MM.1S (cell line): ENCODE data around the gene FOXN1.

Experiments used
- DNase-seq: peaks from one replicate; pipeline ENCODE4 v3.0.0-alpha.2; 2015
- H2AFZ ChIP-seq: fragments of 300-600 bp; sonication (generic); 2 replicates; pipeline ENCODE4 v1.6.0; 2016; ENCODE audit warnings: antibody characterized with exemption, low read length
- H3F3A ChIP-seq: fragments of 300-600 bp; sonication (generic); 2 replicates; pipeline ENCODE4 v1.6.1; 2016; ENCODE audit warnings: mild to moderate bottlenecking, antibody characterized with exemption, low read length, moderate library complexity, mixed read lengths; ENCODE audit not compliant: insufficient read depth
- H3K27ac ChIP-seq: fragments of 300-600 bp; sonication (generic); 2 replicates; pipeline ENCODE4 v1.5.1; 2016; ENCODE audit warnings: mild to moderate bottlenecking, low read length
- H3K27me3 ChIP-seq: fragments of 300-600 bp; sonication (generic); replicated peaks from 2 replicates; pipeline ENCODE4 v1.6.0; 2016; ENCODE audit warnings: low read length; ENCODE audit not compliant: insufficient read depth
- H3K36me3 ChIP-seq: fragments of 300-600 bp; sonication (generic); replicated peaks from 2 replicates; pipeline ENCODE4 v1.6.1; 2016; ENCODE audit warnings: mild to moderate bottlenecking, low read length, mixed read lengths; ENCODE audit not compliant: insufficient read depth
- H3K4me1 ChIP-seq: fragments of 300-600 bp; sonication (generic); 2 replicates; pipeline ENCODE4 v1.6.1; 2016; ENCODE audit warnings: low read length, mixed read lengths
- H3K4me2 ChIP-seq: fragments of 300-600 bp; sonication (generic); 2 replicates; pipeline ENCODE4 v1.6.0; 2016; ENCODE audit warnings: low read depth, low read length
- H3K4me3 ChIP-seq: fragments of 300-600 bp; sonication (generic); 2 replicates; pipeline ENCODE4 v1.5.1; 2016; ENCODE audit warnings: low read length, mixed read lengths
- H3K79me2 ChIP-seq: fragments of 300-600 bp; sonication (generic); 2 replicates; pipeline ENCODE4 v1.6.1; 2016; ENCODE audit warnings: mixed run types, low read length, mixed read lengths
- H3K9ac ChIP-seq: fragments of 300-600 bp; sonication (generic); 2 replicates; pipeline ENCODE4 v1.6.1; 2016; ENCODE audit warnings: low read length, mixed read lengths
- H3K9me2 ChIP-seq: fragments of 300-600 bp; sonication (generic); replicated peaks from 2 replicates; pipeline ENCODE4 v1.6.1; 2016; ENCODE audit warnings: mild to moderate bottlenecking, low read length, mixed read lengths; ENCODE audit not compliant: insufficient read depth
- H3K9me3 ChIP-seq: fragments of 300-600 bp; sonication (generic); replicated peaks from 2 replicates; pipeline ENCODE4 v1.6.1; 2016; ENCODE audit warnings: mild to moderate bottlenecking, low read length, mixed read lengths; ENCODE audit not compliant: insufficient read depth
- H4K20me1 ChIP-seq: fragments of 300-600 bp; sonication (generic); 2 replicates; pipeline ENCODE4 v1.6.1; 2016; ENCODE audit warnings: mild to moderate bottlenecking, low read length, moderate library complexity, mixed read lengths; ENCODE audit not compliant: insufficient read depth
- EZH2 ChIP-seq: fragments of 300-600 bp; sonication (generic); optimal IDR thresholded peaks from 2 replicates; pipeline ENCODE3; 2017; ENCODE audit warnings: low read depth, mild to moderate bottlenecking, antibody characterized with exemption, low read length, mixed read lengths
- EZH2phosphoT487 ChIP-seq: fragments of 300-600 bp; sonication (generic); IDR thresholded peaks from 2 replicates; pipeline ENCODE4 v1.6.1; 2018; ENCODE audit warnings: antibody characterized with exemption, low read length
- TF ChIP-seq, protein P1 (sequence below): fragments of 300-600 bp; sonication (generic); IDR thresholded peaks from 2 replicates; pipeline ENCODE4 v1.5.1; 2016; ENCODE audit warnings: antibody characterized with exemption, low read length, mixed read lengths

FOXN1 gene

DNA sequence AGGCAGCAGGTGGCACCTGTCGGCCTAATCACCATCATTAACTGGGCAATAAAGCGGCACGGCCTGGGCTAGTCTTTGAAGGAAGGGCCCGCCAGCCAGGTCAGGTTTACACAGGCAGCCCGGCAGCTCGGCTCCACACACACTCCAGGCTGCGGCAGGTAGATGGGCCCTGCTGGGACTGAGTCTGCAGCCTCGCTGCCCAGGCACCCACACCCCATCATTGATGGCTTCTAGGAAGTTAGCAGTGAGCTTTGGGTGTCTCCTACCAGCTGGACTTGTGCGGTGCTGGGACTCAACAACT, 6.8 kb upstream of the FOXN1 start:
- Histone ChIP-seq H4K20me1 (no peaks in the 10 kb centered on the region), H3K36me3 (no peaks in the 10 kb centered on the region), H3K4me1 (no peaks in the 10 kb centered on the region), H3K9me3 (no peaks in the 10 kb centered on the region), H3K79me2 (no peaks in the 10 kb centered on the region), H2AFZ (no peak overlapping the region), H3K27ac (no peak overlapping the region), H3F3A (no peaks in the 10 kb centered on the region), H3K4me3 (no peak overlapping the region), H3K27me3 (peaks cover 88% of the 10 kb centered on the region), H3K4me2 (no peak overlapping the region), H3K9me2 (no peaks in the 10 kb centered on the region), H3K9ac (no peak overlapping the region)
- TF ChIP-seq, protein P1, sequence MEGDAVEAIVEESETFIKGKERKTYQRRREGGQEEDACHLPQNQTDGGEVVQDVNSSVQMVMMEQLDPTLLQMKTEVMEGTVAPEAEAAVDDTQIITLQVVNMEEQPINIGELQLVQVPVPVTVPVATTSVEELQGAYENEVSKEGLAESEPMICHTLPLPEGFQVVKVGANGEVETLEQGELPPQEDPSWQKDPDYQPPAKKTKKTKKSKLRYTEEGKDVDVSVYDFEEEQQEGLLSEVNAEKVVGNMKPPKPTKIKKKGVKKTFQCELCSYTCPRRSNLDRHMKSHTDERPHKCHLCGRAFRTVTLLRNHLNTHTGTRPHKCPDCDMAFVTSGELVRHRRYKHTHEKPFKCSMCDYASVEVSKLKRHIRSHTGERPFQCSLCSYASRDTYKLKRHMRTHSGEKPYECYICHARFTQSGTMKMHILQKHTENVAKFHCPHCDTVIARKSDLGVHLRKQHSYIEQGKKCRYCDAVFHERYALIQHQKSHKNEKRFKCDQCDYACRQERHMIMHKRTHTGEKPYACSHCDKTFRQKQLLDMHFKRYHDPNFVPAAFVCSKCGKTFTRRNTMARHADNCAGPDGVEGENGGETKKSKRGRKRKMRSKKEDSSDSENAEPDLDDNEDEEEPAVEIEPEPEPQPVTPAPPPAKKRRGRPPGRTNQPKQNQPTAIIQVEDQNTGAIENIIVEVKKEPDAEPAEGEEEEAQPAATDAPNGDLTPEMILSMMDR, result no peak
- TF ChIP-seq EZH2, result no peak
- no peak for TF ChIP-seq EZH2phosphoT487
- no peak for DNase-seq

DNA sequence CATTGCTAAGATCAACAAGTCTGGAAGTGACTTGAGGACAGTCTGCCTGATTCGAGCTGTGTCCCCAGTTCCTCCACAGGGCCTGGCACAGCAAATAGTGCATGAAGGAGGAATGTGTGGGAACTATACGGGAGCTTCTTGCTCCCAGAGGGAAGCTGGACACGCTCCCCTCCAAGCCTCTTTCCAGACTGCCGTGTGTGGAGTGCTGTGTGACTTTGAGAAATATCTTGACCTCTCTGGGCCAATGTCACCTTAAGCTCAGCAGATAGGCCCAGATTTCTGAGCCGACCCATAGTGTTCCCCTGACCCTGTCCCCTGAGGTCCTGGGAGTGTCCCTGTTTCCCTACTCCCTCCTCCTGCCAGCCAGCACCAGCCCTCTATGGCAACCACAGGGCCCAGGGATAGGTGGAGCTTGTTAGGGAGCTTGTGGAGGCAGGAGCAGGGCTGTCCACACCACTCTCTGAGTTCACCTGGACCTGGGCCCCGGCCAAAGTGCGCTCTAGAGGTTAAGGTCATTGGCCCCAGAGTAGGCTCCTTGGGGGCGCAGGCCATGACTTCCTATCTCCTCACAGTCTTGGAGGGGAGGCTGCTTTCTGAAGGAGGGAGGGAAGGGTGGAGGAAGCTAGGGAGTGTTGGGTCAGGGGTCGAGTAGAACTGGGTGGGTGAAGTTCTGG, 6.3 kb upstream of the FOXN1 start:
- Histone ChIP-seq H3K36me3 (no peaks in the 10 kb centered on the region), H3K4me1 (no peaks in the 10 kb centered on the region), H3K9me3 (no peaks in the 10 kb centered on the region), H2AFZ (no peak overlapping the region), H3K79me2 (no peaks in the 10 kb centered on the region), H3K9me2 (no peaks in the 10 kb centered on the region), H3K9ac (no peak overlapping the region), H3K4me2 (no peak overlapping the region), H3K27me3 (peaks cover 89% of the 10 kb centered on the region), H3K4me3 (no peak overlapping the region), H3K27ac (no peak overlapping the region), H3F3A (no peaks in the 10 kb centered on the region), H4K20me1 (no peaks in the 10 kb centered on the region)
- no peak for DNase-seq
- TF ChIP-seq, protein P1, result no peak
- TF ChIP-seq EZH2phosphoT487 (no peak), EZH2 (no peak)

DNA sequence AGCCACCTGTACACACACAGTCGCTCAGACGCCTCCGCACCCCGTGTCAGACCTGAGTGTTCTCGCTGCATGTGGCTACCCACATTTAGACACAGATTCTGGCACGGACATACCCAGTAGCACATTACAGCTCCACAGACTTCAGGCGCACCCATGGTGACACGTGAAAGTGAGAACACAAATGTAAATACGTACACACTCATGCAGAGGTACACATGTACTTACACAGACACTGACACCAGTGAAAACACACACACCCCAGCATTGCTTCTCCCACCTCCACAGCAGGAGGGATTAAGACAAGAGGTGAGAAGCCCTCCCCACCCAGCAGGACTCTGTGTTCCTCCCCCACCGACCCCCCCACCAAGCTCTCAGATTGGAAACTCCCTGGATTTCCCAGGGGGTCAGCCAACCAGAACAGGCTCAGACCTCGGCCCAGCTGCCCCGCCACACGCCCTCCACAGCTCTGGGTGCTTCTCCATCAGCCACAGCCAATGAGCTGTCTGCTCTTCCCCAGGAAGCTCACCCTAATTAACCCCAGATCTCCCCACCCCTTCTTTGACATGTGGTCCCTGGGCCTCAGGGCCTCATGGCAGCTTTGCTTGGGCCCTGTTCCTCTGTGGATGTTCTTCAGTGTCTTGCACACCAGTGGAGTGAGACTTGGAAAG, 5.3 kb upstream of the FOXN1 start:
- Histone ChIP-seq H3K36me3 (no peaks in the 10 kb centered on the region), H3K79me2 (no peaks in the 10 kb centered on the region), H3F3A (no peaks in the 10 kb centered on the region), H4K20me1 (no peaks in the 10 kb centered on the region), H3K9ac (no peak overlapping the region), H3K4me3 (no peak overlapping the region), H3K27ac (no peak overlapping the region), H3K4me1 (no peaks in the 10 kb centered on the region), H3K4me2 (no peak overlapping the region), H3K27me3 (peaks cover 89% of the 10 kb centered on the region), H3K9me2 (no peaks in the 10 kb centered on the region), H2AFZ (no peak overlapping the region), H3K9me3 (no peaks in the 10 kb centered on the region)
- TF ChIP-seq EZH2phosphoT487 (no peak), EZH2 (no peak)
- TF ChIP-seq, protein P1, result no peak
- DNase-seq, result no peak
